Measurements from ENCODE around the gene LIF.

The LIF gene

GRCh38 chr22:30292069-30292970 is 45.8 kb upstream of the LIF start:
- no peak overlapping the region; the same call in 1 of the 2 replicates for H3K27ac ChIP-seq
- no peak for TF ChIP-seq CTCF (IDR thresholded peaks at IDR 0.05)
- TF ChIP-seq ZFX (IDR thresholded peaks at IDR 0.05; ENCODE audit: borderline replicate concordance), result no peak

GRCh38 chr22:30291058-30291892 is 44.7 kb upstream of the LIF start:
- TF ChIP-seq ZFX (IDR thresholded peaks at IDR 0.05; ENCODE audit: borderline replicate concordance), result no peak
- no peak for TF ChIP-seq CTCF (IDR thresholded peaks at IDR 0.05)
- peak overlapping the region; percentile 69 for H3K27ac ChIP-seq

- H3K27ac ChIP-seq, result peak overlapping the region; percentile 69
- TF ChIP-seq ZFX (IDR thresholded peaks at IDR 0.05; ENCODE audit: borderline replicate concordance), result no peak
- TF ChIP-seq CTCF (IDR thresholded peaks at IDR 0.05), result no peak
These were observed 43.9 kb upstream of the LIF start for GRCh38 chr22:30290342-30291057.

GRCh38 chr22:30289980-30290313 is 43.4 kb upstream of the LIF start:
- no peak for TF ChIP-seq ZFX (IDR thresholded peaks at IDR 0.05; ENCODE audit: borderline replicate concordance)
- TF ChIP-seq CTCF (IDR thresholded peaks at IDR 0.05), result no peak
- peak overlapping the region; percentile 69 for H3K27ac ChIP-seq

- TF ChIP-seq CTCF (IDR thresholded peaks at IDR 0.05) (no peak), ZFX (IDR thresholded peaks at IDR 0.05; ENCODE audit: borderline replicate concordance) (no peak)
- H3K27ac ChIP-seq, result peak within 1 kb of the TSS; percentile 69
These were observed 42.8 kb upstream of the LIF start, which contains the start of gene CASTOR1 for GRCh38 chr22:30289141-30289979. TSS of gene CASTOR1 (minus strand) at chr22:30289505. CDS start at chr22:30289497, 8 bp downstream.

- no peak for TF ChIP-seq CTCF (IDR thresholded peaks at IDR 0.05)
- no peak for TF ChIP-seq ZFX (IDR thresholded peaks at IDR 0.05; ENCODE audit: borderline replicate concordance)
- H3K27ac ChIP-seq, result peak overlapping the region; percentile 69
These were observed 42.0 kb upstream of the LIF start for GRCh38 chr22:30288419-30289140.

All from 22Rv1 (cell line).